Activated naive CD8-positive, alpha-beta T cell treated with anti-CD3 and anti-CD28 coated beads, Interleukin-2, amount 10 ng/mL, durations not matched to agents 7 days and 5 days (primary cell): ENCODE data around the gene PLPPR3. TPM values are rescaled to one million over a fixed set of nuclear protein-coding genes. Genes with fewer than 3 reads are reported as not detected.
"Not testable (repeated sequence)": the region's sequence is repeated elsewhere in the genome, so short reads cannot be mapped to it uniquely, and the experiment has no call there.

Experiments
- ATAC-seq: fragments of 150-1000 bp; cut with Tn5 transposase; one replicate; pipeline ENCODE4 v1.10.0; 2021; ENCODE audit warnings: low read depth, moderate library complexity
- POLR2A ChIA-PET: fragments of 350-600 bp; sonication (Branson Sonifier 250); formaldehyde crosslinking; loops from one replicate; lab custom pipeline; 2021; ENCODE audit warnings: antibody characterized with exemption; lab: Charles Lee
- DNase-seq: peaks from one replicate; pipeline ENCODE4 v3.0.0; 2021
- H3K27ac Mint-ChIP-seq: one replicate; pipeline ENCODE4 v1.8.0; 2022; ENCODE audit warnings: mild to moderate bottlenecking, mixed read lengths
- H3K27me3 Mint-ChIP-seq: one replicate; pipeline ENCODE4 v1.8.0; 2022; ENCODE audit warnings: mild to moderate bottlenecking, moderate library complexity, mixed read lengths
- H3K36me3 Mint-ChIP-seq: one replicate; pipeline ENCODE4 v1.8.0; 2021; ENCODE audit warnings: mild to moderate bottlenecking, mixed read lengths
- H3K4me1 Mint-ChIP-seq: one replicate; pipeline ENCODE4 v1.8.0; 2021; ENCODE audit warnings: mixed read lengths
- H3K4me3 Mint-ChIP-seq: one replicate; pipeline ENCODE4 v1.8.0; 2022; ENCODE audit warnings: mild to moderate bottlenecking, moderate library complexity, mixed read lengths
- H3K9me3 Mint-ChIP-seq: one replicate; pipeline ENCODE4 v1.8.0; 2021; ENCODE audit warnings: mixed read lengths
- total RNA-seq, 2 experiments: library from RNA; stranded (reverse); gene quantifications; one replicate each; pipeline ENCODE4 v1.2.3, GENCODE V29; 2021

Gene PLPPR3
- total RNA-seq, 2 experiments from 2014 or later, result not detected

- H3K4me3 Mint-ChIP-seq, result no peak overlapping the region
- POLR2A ChIA-PET, result no interaction called here
- no peak overlapping the region for H3K27ac Mint-ChIP-seq
- DNase-seq (no peak), ATAC-seq (no peak)
- no peaks in the 10 kb centered on the region for H3K36me3 Mint-ChIP-seq
- H3K9me3 Mint-ChIP-seq, result no peaks in the 10 kb centered on the region
- H3K27me3 Mint-ChIP-seq, result peaks cover 5% of the 10 kb centered on the region
- H3K4me1 Mint-ChIP-seq, result peaks cover 3% of the 10 kb centered on the region
Measured at GRCh38 chr19:831407-832369, 9.9 kb upstream of the PLPPR3 start.

- no peaks in the 10 kb centered on the region for H3K4me1 Mint-ChIP-seq
- no peak for ATAC-seq
Measured at GRCh38 chr19:829129-829758, 7.5 kb upstream of the PLPPR3 start.

DNA sequence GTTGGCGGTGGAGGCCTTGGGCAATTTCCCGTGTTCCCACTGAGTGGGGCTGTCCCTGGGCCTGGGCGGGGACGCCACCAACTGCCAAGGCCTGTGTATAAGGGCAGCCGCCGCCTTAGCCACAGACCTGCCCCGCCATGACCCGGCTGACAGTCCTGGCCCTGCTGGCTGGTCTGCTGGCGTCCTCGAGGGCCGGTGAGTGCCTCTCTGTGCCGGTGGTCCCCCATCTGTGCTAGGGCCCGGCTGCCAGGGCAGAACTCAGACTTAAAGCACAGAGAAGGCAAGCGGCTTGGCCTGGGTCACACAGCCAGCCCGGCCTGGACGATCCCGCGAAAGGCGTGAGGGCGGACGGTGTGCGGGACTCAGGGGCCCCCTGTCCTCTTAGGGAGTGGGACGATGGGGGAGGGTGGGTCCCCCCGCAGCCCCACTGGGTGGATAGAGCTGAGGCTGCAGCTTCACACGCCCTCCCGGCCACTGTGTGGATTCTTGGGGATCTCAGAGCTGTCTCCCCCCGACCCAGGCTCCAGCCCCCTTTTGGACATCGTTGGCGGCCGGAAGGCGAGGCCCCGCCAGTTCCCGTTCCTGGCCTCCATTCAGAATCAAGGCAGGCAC is 6.1 kb upstream of the PLPPR3 start, which contains the start of gene AZU1:
Gene AZU1 (plus strand): TSS at position 128 of the 612 bp plus-strand sequence. CDS start 10 bp downstream, at position 138.
- DNase-seq (no peak), ATAC-seq (no peak)
- Mint-ChIP-seq H3K27me3 (peaks cover 13% of the 10 kb centered on the region), H3K9me3 (no peaks in the 10 kb centered on the region), H3K36me3 (no peaks in the 10 kb centered on the region), H3K27ac (no peak within 1 kb of the TSS), H3K4me1 (no peaks in the 10 kb centered on the region), H3K4me3 (no peak within 1 kb of the TSS)
- POLR2A ChIA-PET, result no interaction called here

More at GRCh38 chr19:829129-829758, 7.5 kb upstream of the PLPPR3 start:
- Mint-ChIP-seq H3K36me3 (no peaks in the 10 kb centered on the region), H3K4me3 (no peak overlapping the region), H3K27me3 (peaks cover 1% of the 10 kb centered on the region), H3K9me3 (no peaks in the 10 kb centered on the region), H3K27ac (no peak overlapping the region)
- no peak for DNase-seq
- POLR2A ChIA-PET, result no interaction called here

GRCh38 chr19:827314-827709 is 5.6 kb upstream of the PLPPR3 start:
- Mint-ChIP-seq H3K36me3 (no peaks in the 10 kb centered on the region), H3K4me1 (no peaks in the 10 kb centered on the region), H3K27ac (no peak overlapping the region), H3K9me3 (no peaks in the 10 kb centered on the region), H3K4me3 (no peak overlapping the region), H3K27me3 (peaks cover 17% of the 10 kb centered on the region)
- DNase-seq (no peak), ATAC-seq (no peak)
- POLR2A ChIA-PET, result no interaction called here

GRCh38 chr19:825897-826644 is 4.3 kb upstream of the PLPPR3 start:
- POLR2A ChIA-PET, result no interaction called here

GRCh38 chr19:824885-825284 is 3.1 kb upstream of the PLPPR3 start:
- no peaks in the 10 kb centered on the region for H3K36me3 Mint-ChIP-seq
- no peaks in the 10 kb centered on the region for H3K9me3 Mint-ChIP-seq
- peaks cover 22% of the 10 kb centered on the region for H3K27me3 Mint-ChIP-seq
- ATAC-seq (no peak), DNase-seq (no peak)
- POLR2A ChIA-PET, result interaction anchor here (0.6 to 0.9 kb wide), 2 partner anchors 16 to 556 kb away, joined by 4 read pairs; no protein-coding TSS in a partner anchor
- no peak overlapping the region for H3K4me3 Mint-ChIP-seq
- H3K4me1 Mint-ChIP-seq, result no peaks in the 10 kb centered on the region
- no peak overlapping the region for H3K27ac Mint-ChIP-seq

More at GRCh38 chr19:825897-826644, 4.3 kb upstream of the PLPPR3 start:
- no peak for DNase-seq
- no peaks in the 10 kb centered on the region for H3K9me3 Mint-ChIP-seq
- no peaks in the 10 kb centered on the region for H3K4me1 Mint-ChIP-seq
- no peaks in the 10 kb centered on the region for H3K36me3 Mint-ChIP-seq
- no peak overlapping the region for H3K4me3 Mint-ChIP-seq
- H3K27me3 Mint-ChIP-seq, result peaks cover 19% of the 10 kb centered on the region
- H3K27ac Mint-ChIP-seq, result no peak overlapping the region
- ATAC-seq, result no peak

DNA sequence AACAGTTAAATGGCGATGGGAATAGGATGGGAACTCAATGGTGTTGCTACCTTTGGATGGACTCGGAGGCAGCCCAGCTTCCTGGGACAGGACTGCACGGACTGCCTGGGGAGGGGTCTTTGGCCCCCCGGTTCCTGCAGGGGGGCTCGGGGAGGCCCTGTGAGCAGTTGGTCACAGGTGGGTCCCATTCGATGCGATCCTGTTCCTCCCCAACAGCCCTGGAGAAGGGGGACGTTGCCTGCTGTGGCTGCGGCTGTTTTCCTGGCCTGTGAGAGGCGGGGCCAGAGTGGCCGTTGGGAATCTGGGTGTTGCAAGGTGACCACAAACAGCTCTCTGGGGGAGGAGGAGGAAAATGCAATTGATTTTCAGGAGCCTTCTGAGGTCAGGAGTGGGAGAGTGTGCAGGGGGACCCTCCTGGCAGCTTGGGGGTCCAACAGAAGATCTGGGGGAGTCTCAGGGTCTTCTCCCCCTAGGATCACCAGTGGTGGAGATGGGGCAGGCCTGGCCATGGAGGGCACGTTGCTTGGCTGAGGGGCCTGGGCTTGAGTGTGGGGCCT is 1.9 kb upstream of the PLPPR3 start:
- H3K9me3 Mint-ChIP-seq, result no peaks in the 10 kb centered on the region
- H3K27ac Mint-ChIP-seq, result no peak overlapping the region
- POLR2A ChIA-PET, result no interaction called here
- no peak overlapping the region for H3K4me3 Mint-ChIP-seq
- ATAC-seq, result no peak
- H3K4me1 Mint-ChIP-seq, result no peaks in the 10 kb centered on the region
- no peaks in the 10 kb centered on the region for H3K36me3 Mint-ChIP-seq
- H3K27me3 Mint-ChIP-seq, result peaks cover 22% of the 10 kb centered on the region
- no peak for DNase-seq

DNA sequence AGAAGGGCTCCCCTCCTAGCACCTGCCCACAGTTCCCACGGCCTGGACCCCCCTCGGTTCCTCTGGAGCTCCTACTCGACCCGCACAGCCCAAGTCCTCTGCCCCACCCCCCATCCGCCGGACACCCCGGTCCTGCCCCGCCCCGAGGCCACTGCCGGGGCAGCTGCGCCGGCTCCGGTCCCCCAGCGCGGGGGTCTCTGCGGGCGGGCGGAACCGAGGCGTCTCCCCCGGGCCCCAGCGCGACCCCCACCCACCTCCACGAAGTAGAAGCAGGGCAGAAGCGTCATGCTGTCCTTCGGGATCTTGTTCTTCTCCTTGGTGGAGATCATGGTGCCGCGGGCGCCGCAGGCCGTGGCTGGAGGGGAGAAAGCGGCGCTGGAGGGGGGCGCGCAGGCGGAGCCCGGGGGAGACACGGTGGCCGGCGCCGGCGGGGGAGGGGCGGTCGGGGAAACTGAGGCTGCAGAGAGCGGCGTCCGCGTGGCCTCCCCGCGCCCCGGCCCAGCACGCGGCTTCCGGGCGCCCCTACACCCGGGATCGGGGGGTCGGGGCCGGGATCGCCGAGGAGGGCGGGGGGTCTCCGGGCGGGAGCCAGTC is 427 bp downstream of the PLPPR3 start:
- Mint-ChIP-seq H3K9me3 (peaks cover 3% of the 10 kb centered on the region), H3K27me3 (peaks cover 22% of the 10 kb centered on the region), H3K4me1 (no peaks in the 10 kb centered on the region), H3K27ac (no peak overlapping the region), H3K4me3 (no peak overlapping the region), H3K36me3 (peaks cover 6% of the 10 kb centered on the region)
- no peak for ATAC-seq
- POLR2A ChIA-PET, result no interaction called here
- DNase-seq, result no peak

DNA sequence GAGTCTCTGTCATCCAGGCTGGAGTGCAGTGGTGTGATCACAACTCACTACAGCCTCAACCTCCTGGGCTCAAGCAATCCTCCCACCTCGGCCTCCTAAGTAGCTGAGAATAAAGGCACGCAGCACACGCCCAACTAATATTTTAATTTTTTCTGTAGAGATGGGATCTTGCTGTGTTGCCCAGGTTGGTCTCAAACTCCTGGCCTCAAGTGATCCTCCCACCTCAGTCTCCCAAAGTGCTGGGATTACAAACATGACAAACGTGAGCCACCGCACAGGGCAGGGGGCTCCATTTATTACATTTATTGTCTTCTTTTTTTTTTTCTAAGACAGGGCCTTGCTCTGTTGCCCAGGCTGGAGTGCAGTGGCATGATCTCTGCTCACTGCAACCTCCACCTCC is 1.5 kb downstream of the PLPPR3 start:
- POLR2A ChIA-PET, result not testable (repeated sequence)

GRCh38 chr19:816500-816857 is 5.3 kb downstream of the PLPPR3 start:
- H3K4me3 Mint-ChIP-seq, result no peak overlapping the region
- H3K36me3 Mint-ChIP-seq, result peaks cover 22% of the 10 kb centered on the region
- peaks cover 5% of the 10 kb centered on the region for H3K9me3 Mint-ChIP-seq
- no peak for ATAC-seq
- no peak overlapping the region for H3K27ac Mint-ChIP-seq
- no peak for DNase-seq
- H3K27me3 Mint-ChIP-seq, result peaks cover 6% of the 10 kb centered on the region
- POLR2A ChIA-PET, result no interaction called here
- no peaks in the 10 kb centered on the region for H3K4me1 Mint-ChIP-seq

More for the DNA sequence above, 1.5 kb downstream of the PLPPR3 start:
- not testable (repeated sequence) for DNase-seq, H3K9me3 Mint-ChIP-seq, H3K27ac Mint-ChIP-seq, H3K4me1 Mint-ChIP-seq, H3K4me3 Mint-ChIP-seq, ATAC-seq
- Mint-ChIP-seq H3K27me3 (peaks cover 22% of the 10 kb centered on the region), H3K36me3 (peaks cover 13% of the 10 kb centered on the region)

- Mint-ChIP-seq H3K4me1 (no peaks in the 10 kb centered on the region), H3K4me3 (no peak overlapping the region), H3K36me3 (peaks cover 22% of the 10 kb centered on the region), H3K27ac (no peak overlapping the region), H3K9me3 (peaks cover 5% of the 10 kb centered on the region), H3K27me3 (peaks cover 4% of the 10 kb centered on the region)
- DNase-seq (no peak), ATAC-seq (no peak)
- POLR2A ChIA-PET, result no interaction called here
Measured at GRCh38 chr19:815775-816499, 5.8 kb downstream of the PLPPR3 start.
